ENCODE results near the gene ORM1. TPM values are rescaled to one million over a fixed set of nuclear protein-coding genes. Genes with fewer than 3 reads are reported as not detected.
"Not testable (repeated sequence)": the region's sequence is repeated elsewhere in the genome, so short reads cannot be mapped to it uniquely, and the experiment has no call there.

ORM1 gene
- total RNA-seq, 2 experiments from 2014 or later, result not detected

- H3K9me3 Mint-ChIP-seq (ENCODE audit: low read depth); H3K36me3 Mint-ChIP-seq (ENCODE audit: low read depth); CTCF ChIA-PET; ATAC-seq; H3K4me3 Mint-ChIP-seq; POLR2A ChIA-PET; intact Hi-C loops (cut with DNase I, micrococcal nuclease); DNase-seq; H3K4me1 Mint-ChIP-seq; H3K27ac Mint-ChIP-seq; H3K27me3 Mint-ChIP-seq: not testable (repeated sequence)
Measured at GRCh38 chr9:114329625-114330022, 6.7 kb downstream of the ORM1 start, which contains the start of gene ORM2. Gene ORM2, plus strand, starts transcription at chr9:114329869. Its CDS starts 36 bp downstream, at chr9:114329905.

DNA sequence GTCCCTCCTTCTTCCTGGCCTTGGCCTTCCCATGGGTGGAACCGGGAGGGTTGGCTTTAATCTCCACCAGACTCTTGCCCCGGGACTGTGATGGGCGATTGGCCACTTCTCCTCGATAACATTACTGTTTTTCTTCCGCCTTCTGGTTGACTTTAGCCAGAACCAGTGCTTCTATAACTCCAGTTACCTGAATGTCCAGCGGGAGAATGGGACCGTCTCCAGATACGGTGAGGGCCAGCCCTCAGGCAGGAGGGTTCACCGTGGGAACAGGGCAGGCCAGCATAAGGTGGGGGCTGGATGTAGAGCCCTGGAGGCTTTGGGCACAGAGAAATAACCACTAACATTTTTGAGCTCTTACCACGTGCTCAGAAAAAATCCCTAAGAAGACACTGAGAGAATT lies 7.7 kb downstream of the ORM1 start:
- Mint-ChIP-seq H3K4me1 (peaks cover 8% of the 10 kb centered on the region), H3K27me3 (no peaks in the 10 kb centered on the region), H3K27ac (no peak overlapping the region), H3K36me3 (ENCODE audit: low read depth) (peaks cover 13% of the 10 kb centered on the region), H3K4me3 (no peak overlapping the region), H3K9me3 (ENCODE audit: low read depth) (peaks cover 2% of the 10 kb centered on the region)
- ChIA-PET POLR2A (no interaction called here), CTCF (interaction anchor here (1.1 kb wide), 1 partner anchor 55 kb away, joined by 3 read pairs; no protein-coding TSS in a partner anchor)
- DNase-seq (no peak), ATAC-seq (no peak)
- intact Hi-C loops (cut with DNase I, micrococcal nuclease), result no loop called here

DNA sequence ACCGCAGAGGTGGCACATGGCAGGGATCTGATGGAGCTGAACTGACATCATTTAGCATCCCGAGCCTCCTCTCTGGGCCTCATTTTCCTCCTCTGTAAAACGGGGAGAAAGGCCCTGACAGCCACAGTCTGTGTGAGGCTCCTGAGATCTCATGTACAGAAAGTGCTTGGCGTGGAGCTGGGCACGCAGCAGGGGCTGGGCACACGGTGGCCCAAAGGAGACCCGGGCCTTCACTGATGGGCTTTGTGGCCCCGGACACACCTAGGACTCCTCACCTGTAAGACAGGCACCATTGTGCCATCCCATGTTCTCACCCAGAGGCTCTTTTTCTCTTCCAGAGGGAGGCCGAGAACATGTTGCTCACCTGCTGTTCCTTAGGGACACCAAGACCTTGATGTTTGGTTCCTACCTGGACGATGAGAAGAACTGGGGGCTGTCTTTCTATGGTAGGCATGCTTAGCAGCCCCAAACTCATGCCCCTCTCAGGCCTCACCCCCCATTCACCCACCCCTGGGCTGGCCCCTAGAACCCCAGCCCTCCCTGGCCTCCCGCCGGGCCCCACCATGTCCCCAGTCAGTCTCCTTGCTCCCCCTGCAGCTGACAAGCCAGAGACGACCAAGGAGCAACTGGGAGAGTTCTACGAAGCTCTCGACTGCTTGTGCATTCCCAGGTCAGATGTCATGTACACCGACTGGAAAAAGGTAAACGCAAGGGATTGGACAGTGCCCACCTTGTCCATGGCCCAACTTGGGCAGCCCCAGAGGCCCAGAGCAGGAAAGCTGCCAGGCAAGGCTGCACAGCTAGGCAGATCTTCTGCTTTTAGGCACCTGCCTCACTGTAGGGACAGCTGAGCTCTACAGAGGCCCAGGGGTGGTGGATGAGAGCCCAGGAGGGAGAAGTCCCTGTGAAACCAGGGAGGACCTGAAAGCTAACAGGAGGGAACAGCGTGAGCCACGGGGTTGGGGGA lies 8.6 kb downstream of the ORM1 start:
- H3K4me3 Mint-ChIP-seq; DNase-seq; POLR2A ChIA-PET; H3K9me3 Mint-ChIP-seq (ENCODE audit: low read depth); H3K27me3 Mint-ChIP-seq; intact Hi-C loops (cut with DNase I, micrococcal nuclease); H3K4me1 Mint-ChIP-seq: not testable (repeated sequence)
- H3K27ac Mint-ChIP-seq, result peak overlapping the region; percentile 37
- peak; percentile 12 for ATAC-seq
- CTCF ChIA-PET, result interaction anchor here (1.1 kb wide), 1 partner anchor 54 kb away, joined by 3 read pairs; no protein-coding TSS in a partner anchor
- H3K36me3 Mint-ChIP-seq (ENCODE audit: low read depth), result peaks cover 21% of the 10 kb centered on the region

DNA sequence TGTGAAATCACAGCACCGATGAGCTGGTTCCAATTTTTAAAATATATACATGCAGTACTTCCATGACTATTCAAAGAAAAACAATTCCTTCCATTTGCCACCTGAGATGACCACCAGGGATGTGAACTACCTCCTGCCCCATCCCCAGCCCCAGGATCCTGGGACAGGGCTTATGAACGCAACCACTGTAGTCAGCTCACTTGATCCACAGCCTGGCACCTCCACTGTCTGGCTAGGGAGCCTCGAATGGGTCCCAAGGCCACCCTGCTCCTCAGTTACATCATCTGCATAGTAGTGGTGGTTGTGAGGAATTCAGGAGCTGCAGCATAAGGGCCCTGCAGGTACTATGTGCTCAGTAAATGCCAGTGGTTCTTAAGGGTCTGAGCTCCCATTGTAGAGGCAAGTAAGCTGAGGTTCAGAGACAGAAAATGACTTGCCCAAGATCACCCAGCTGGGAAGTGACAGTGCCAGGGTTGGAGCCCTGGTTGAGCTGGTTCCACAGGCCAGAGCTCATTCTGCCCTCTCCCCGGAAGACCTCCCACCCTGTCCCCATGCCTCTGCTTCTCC lies 9.7 kb downstream of the ORM1 start:
- H3K4me3 Mint-ChIP-seq; DNase-seq; H3K4me1 Mint-ChIP-seq; H3K9me3 Mint-ChIP-seq (ENCODE audit: low read depth); POLR2A ChIA-PET; H3K27ac Mint-ChIP-seq; intact Hi-C loops (cut with DNase I, micrococcal nuclease); H3K27me3 Mint-ChIP-seq; CTCF ChIA-PET: not testable (repeated sequence)
- ATAC-seq, result peak; percentile 24
- peaks cover 30% of the 10 kb centered on the region for H3K36me3 Mint-ChIP-seq (ENCODE audit: low read depth)

- H3K9me3 Mint-ChIP-seq (ENCODE audit: low read depth); H3K4me1 Mint-ChIP-seq; DNase-seq; intact Hi-C loops (cut with DNase I, micrococcal nuclease); ATAC-seq; CTCF ChIA-PET; POLR2A ChIA-PET; H3K27me3 Mint-ChIP-seq; H3K4me3 Mint-ChIP-seq; H3K27ac Mint-ChIP-seq: not testable (repeated sequence)
- peaks cover 38% of the 10 kb centered on the region for H3K36me3 Mint-ChIP-seq (ENCODE audit: low read depth)
Measured at GRCh38 chr9:114333718-114334117, 10.8 kb downstream of the ORM1 start.

- H3K27ac Mint-ChIP-seq, result peak overlapping the region; percentile 35
- DNase-seq (no peak), ATAC-seq (no peak)
- H3K4me3 Mint-ChIP-seq, result no peak overlapping the region
- ChIA-PET CTCF (interaction anchor here (0.8 kb wide), 1 partner anchor 19 kb away, joined by 4 read pairs; no protein-coding TSS in a partner anchor), POLR2A (no interaction called here)
- intact Hi-C loops (cut with DNase I, micrococcal nuclease), result no loop called here
- no peaks in the 10 kb centered on the region for H3K27me3 Mint-ChIP-seq
- H3K9me3 Mint-ChIP-seq (ENCODE audit: low read depth), result peaks cover 2% of the 10 kb centered on the region
- H3K36me3 Mint-ChIP-seq (ENCODE audit: low read depth), result peaks cover 45% of the 10 kb centered on the region
- H3K4me1 Mint-ChIP-seq, result peaks cover 11% of the 10 kb centered on the region
Measured at GRCh38 chr9:114334490-114334889, 11.6 kb downstream of the ORM1 start.

- ATAC-seq (no peak), DNase-seq (no peak)
- intact Hi-C loops (cut with DNase I, micrococcal nuclease), result loop anchor here in 1 of 2 experiments (5.0 kb wide), 2 partner anchors 157 to 172 kb away; partner anchors contain the start of gene WHRN
- ChIA-PET POLR2A (no interaction called here), CTCF (no interaction called here)
- H3K27me3 Mint-ChIP-seq, result no peaks in the 10 kb centered on the region
- H3K36me3 Mint-ChIP-seq (ENCODE audit: low read depth), result peaks cover 58% of the 10 kb centered on the region
- H3K9me3 Mint-ChIP-seq (ENCODE audit: low read depth), result peaks cover 2% of the 10 kb centered on the region
- H3K27ac Mint-ChIP-seq, result no peak overlapping the region
- H3K4me1 Mint-ChIP-seq, result peaks cover 8% of the 10 kb centered on the region
- no peak overlapping the region for H3K4me3 Mint-ChIP-seq
Measured at GRCh38 chr9:114335745-114336144, 12.8 kb downstream of the ORM1 start.

GRCh38 chr9:114336157-114336556 lies 13.3 kb downstream of the ORM1 start:
- CTCF ChIA-PET, result interaction anchor here (1.0 to 1.3 kb wide), 2 partner anchors 69 to 317 kb away, joined by 3 to 6 read pairs; no protein-coding TSS in a partner anchor
- Mint-ChIP-seq H3K4me3 (no peak overlapping the region), H3K4me1 (peaks cover 5% of the 10 kb centered on the region), H3K36me3 (ENCODE audit: low read depth) (peaks cover 61% of the 10 kb centered on the region), H3K9me3 (ENCODE audit: low read depth) (peaks cover 2% of the 10 kb centered on the region), H3K27ac (no peak overlapping the region), H3K27me3 (no peaks in the 10 kb centered on the region)
- no peak for DNase-seq
- POLR2A ChIA-PET, result interaction anchor here (1.1 kb wide), 1 partner anchor 50 kb away, joined by 3 read pairs; no protein-coding TSS in a partner anchor
- intact Hi-C loops (cut with DNase I, micrococcal nuclease), result loop anchor here in 1 of 2 experiments (5.0 kb wide), 2 partner anchors 156 to 171 kb away; partner anchors contain the start of gene WHRN
- ATAC-seq, result no peak

DNA sequence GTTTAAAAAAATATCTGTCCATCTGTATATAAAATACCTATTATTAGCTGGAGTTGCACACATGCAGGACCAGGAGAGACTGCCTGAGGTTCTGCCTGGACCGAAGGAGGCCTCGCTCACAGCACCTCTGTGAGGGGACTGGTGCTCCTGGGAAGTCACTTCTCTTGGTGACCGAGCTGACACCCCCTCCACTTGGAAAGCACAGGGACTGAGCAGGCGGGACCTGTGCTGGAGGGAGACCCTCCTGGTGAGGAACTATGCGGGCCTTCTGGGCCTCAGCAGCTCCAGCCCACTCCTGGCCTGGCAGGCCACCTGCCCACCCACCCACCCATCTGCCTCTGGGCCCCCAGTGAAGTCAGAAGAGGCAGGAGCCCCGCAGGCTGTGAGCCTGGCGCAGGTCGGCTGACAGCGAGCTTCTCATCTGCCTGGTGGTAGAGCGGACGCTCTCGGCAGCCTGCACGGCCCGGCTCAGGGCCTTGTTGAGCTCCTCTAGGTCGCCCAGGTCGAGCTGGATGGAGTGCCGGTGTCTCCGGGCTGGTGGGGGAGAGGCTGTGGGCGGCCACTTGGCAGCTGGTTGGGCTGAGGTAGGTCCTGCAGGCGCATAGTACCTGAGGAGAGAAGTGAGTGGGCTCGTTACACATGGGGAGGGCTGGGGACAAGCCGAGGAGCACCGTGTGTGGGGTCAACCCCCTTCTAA lies 13.9 kb downstream of the ORM1 start:
- CTCF ChIA-PET, result interaction anchor here (1.0 to 1.3 kb wide), 2 partner anchors 69 to 316 kb away, joined by 3 to 6 read pairs; no protein-coding TSS in a partner anchor
- POLR2A ChIA-PET, result interaction anchor here (0.6 to 1.1 kb wide), 2 partner anchors 49 to 53 kb away, joined by 3 read pairs; no protein-coding TSS in a partner anchor
- Mint-ChIP-seq H3K27me3 (no peaks in the 10 kb centered on the region), H3K9me3 (ENCODE audit: low read depth) (peaks cover 2% of the 10 kb centered on the region), H3K4me3 (no peak overlapping the region), H3K36me3 (ENCODE audit: low read depth) (peaks cover 68% of the 10 kb centered on the region), H3K27ac (peak overlapping the region; percentile 19), H3K4me1 (peaks cover 3% of the 10 kb centered on the region)
- ATAC-seq (no peak), DNase-seq (no peak)
- intact Hi-C loops (cut with DNase I, micrococcal nuclease), result loop anchor here in 1 of 2 experiments (5.0 kb wide), 2 partner anchors 155 to 170 kb away; partner anchors contain the start of gene WHRN

DNA sequence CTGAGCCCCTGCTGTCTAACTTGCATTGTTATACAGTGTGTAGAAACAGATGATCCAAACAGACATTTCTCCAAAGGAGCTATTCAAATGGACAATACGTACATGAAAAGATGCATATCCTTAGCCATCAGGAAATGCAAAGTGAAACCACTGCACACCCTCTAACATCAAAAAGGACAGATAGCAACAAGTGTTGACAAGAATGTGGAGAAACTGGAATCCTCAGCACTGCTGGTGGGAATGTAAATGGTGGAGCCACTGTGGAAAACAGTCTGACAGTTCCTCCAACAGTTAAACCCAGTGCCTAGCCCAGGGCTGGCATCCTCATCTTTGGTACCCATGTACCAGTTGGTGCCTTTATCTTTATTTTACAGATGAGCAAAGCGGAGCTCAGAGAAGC lies 15.3 kb downstream of the ORM1 start:
- peaks cover 78% of the 10 kb centered on the region for H3K36me3 Mint-ChIP-seq (ENCODE audit: low read depth)
- ChIA-PET CTCF (interaction anchor here (0.6 to 3.2 kb wide), 8 partner anchors 13 to 315 kb away, joined by 3 to 34 read pairs (median 4); partner anchors contain the start of gene AKNA), POLR2A (no interaction called here)
- peaks cover 3% of the 10 kb centered on the region for H3K4me1 Mint-ChIP-seq
- peak overlapping the region; percentile 3 for H3K27ac Mint-ChIP-seq
- DNase-seq (no peak), ATAC-seq (no peak)
- H3K9me3 Mint-ChIP-seq (ENCODE audit: low read depth), result peaks cover 2% of the 10 kb centered on the region
- H3K27me3 Mint-ChIP-seq, result no peaks in the 10 kb centered on the region
- no peak overlapping the region for H3K4me3 Mint-ChIP-seq
- intact Hi-C loops (cut with DNase I, micrococcal nuclease), result loop anchor here (2.0 to 5.0 kb wide), 3 partner anchors 47 to 169 kb away; partner anchors contain the start of gene WHRN (in 1 of the 2)

Measured in activated CD4-positive, alpha-beta T cell treated with anti-CD3 and anti-CD28 coated beads for 36 hours (primary cell).